Epithelial cell of proximal tubule (primary cell): ENCODE data around the gene IQCB1. TPM values are rescaled to one million over a fixed set of nuclear protein-coding genes. Genes with fewer than 3 reads are reported as not detected.

Experiments used
- DNase-seq: peaks from one replicate; pipeline ENCODE4 v3.0.0-alpha.2; 2011; ENCODE audit warnings: low read depth
- H3K4me3 ChIP-seq: 2 replicates; pipeline ENCODE4 v1.5.1; 2011; ENCODE audit warnings: low read depth, mild to moderate bottlenecking, low read length
- total RNA-seq: library from RNA; depleted of rRNA; stranded (reverse); fragments of >200 nt; gene quantifications from 2 replicates; pipeline ENCODE4 v1.2.3, GENCODE V29; 2015
- TF ChIP-seq, protein P1 (sequence below): conservative IDR thresholded peaks from 2 replicates; pipeline ENCODE4 v1.5.1; 2012; ENCODE audit warnings: low read depth, mild to moderate bottlenecking, low read length

The IQCB1 gene
- total RNA-seq, 1 donor from 2014 or later: 19.5 TPM

DNA sequence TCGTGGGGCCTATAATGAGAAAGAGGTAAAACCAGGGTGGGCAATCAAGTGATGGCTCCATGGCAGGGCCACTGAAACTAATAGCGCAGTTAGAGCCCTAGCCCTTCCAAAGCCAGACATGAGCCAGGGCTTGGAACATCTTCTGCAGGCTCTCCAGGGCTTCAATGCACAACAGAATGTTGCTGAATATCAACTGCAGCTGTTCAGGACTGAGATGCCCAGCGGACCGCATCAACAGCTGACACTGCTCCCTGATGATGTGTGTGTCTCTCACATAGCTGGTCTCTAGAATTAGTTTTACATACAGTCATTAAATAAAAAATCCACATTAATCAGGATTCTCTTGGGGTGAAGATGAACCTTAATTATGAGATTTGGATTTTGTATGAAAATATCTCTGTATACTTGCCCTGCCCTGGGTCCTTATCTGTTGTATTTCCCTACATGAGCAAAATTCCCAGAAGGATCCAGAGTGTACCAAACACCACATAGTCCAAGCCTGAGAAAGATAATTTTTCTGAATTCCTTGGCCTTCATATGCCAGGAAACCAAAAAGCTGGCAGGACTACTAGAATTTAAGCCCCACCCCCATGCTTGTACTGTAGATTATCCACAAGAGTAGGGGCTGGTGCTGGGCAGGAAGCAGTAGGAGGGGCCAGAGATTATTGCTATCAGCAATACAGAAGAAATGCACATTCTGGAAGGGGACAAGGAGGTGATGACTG lies 77.6 kb downstream of the IQCB1 start:
- no peak overlapping the region for H3K4me3 ChIP-seq
- DNase-seq: no peak
- TF ChIP-seq, protein P1, sequence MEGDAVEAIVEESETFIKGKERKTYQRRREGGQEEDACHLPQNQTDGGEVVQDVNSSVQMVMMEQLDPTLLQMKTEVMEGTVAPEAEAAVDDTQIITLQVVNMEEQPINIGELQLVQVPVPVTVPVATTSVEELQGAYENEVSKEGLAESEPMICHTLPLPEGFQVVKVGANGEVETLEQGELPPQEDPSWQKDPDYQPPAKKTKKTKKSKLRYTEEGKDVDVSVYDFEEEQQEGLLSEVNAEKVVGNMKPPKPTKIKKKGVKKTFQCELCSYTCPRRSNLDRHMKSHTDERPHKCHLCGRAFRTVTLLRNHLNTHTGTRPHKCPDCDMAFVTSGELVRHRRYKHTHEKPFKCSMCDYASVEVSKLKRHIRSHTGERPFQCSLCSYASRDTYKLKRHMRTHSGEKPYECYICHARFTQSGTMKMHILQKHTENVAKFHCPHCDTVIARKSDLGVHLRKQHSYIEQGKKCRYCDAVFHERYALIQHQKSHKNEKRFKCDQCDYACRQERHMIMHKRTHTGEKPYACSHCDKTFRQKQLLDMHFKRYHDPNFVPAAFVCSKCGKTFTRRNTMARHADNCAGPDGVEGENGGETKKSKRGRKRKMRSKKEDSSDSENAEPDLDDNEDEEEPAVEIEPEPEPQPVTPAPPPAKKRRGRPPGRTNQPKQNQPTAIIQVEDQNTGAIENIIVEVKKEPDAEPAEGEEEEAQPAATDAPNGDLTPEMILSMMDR: no peak

DNA sequence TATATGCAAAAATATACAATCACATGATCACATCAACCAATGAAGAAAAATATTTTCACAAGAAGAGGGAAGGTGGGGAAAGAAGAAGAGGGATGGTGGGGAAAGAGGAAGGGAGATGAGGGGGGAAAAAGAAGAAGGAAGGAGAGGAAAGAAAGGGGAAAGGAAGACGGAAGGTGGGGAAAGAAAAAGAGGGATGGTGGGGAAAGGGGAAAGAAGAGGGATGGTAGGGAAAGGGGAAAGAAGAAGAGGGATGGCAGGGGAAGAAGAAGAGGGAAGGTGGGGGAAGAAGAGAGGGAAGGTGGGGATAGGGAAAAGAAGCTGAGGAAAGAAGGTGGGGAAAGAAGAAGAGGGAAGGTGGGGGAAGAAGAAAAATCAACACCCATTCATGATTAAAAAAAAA lies 82.1 kb downstream of the IQCB1 start:
- no peak overlapping the region for H3K4me3 ChIP-seq
- DNase-seq: no peak
- TF ChIP-seq, protein P1: no peak

DNA sequence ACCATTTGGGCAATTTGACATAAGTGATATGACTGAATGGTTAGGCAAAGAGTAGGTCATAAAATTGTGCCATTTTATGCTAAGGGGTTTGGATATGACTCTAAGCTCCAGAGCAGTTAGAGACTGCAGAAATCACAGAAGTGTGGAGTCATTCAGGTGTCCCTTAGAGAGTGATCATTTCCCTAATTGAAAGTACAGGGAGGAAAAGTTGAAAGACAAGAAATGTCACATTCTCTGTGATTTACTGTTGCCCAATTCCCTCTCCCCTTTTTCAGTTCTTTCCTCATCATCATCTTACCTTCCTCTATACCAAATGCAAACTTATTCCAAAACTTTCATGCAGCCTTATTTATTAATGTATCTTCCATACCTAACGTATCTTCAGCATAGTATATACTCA lies 82.6 kb downstream of the IQCB1 start:
- TF ChIP-seq, protein P1: no peak
- DNase-seq: no peak
- H3K4me3 ChIP-seq: no peak overlapping the region

DNA sequence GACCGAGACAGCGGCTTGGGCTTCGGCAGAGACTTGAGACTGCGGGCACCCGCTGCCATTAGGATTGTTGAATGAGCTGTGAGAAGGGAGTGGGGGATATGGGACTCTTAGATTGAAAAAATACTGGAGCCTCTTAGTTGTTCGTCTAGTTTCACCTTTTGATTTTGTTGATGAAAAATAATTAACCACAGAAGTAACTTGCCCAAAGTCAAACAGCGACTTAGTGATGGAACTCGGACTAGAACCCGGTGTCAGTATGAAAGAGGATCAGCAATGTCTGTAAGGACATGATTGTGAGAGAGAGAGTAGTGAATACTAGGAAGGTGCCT lies 84.8 kb downstream of the IQCB1 start:
- DNase-seq: no peak
- peak overlapping the region; percentile 88 for H3K4me3 ChIP-seq
- TF ChIP-seq, protein P1: no peak

DNA sequence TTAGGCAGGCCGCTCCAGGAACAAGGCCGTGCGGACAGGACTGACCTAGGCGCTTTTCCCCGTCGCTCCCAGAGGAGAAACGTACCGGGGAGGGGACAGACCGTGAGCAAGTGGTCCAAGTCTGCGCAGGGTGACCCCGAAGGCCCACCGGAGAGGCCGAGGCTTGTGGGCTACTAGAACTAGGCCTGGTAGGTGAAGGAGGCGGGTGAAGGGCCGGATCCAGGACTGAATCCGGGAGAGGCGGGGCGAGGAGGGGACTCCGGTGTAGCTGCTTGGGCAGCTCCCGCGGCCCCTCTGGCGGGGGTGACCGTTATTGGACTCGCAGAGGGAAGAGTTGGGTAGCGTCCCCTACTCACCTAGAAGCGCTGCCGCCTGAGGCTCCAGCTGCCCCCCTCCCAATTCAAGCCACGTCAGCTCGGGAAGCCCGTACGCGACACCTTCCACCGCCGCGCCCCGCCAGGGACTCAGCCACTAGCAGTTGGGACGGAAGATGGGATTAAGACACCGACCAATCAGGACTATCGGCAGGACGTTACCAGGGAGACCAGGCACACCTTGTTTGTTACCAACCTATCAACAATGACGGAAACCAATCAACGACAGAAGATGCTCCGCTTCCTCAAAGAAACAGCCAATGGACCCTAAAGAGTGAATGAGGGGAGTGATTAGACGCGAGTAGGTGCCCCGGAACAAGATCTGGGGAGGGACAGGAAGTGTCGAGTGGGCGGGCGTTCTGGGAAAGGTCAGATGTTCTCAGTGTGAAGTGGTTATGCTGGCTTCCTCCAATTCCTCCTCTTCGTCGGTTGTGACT lies 85.4 kb downstream of the IQCB1 start, which contains the start of gene GOLGB1:
GOLGB1 (minus strand) TSS at position 466 of the 811 bp plus-strand sequence. CDS start 18,770 bp downstream, outside the sequence.
- TF ChIP-seq, protein P1: no peak
- peak within 1 kb of the TSS; percentile 88 for H3K4me3 ChIP-seq
- peak; percentile 100 for DNase-seq

DNA sequence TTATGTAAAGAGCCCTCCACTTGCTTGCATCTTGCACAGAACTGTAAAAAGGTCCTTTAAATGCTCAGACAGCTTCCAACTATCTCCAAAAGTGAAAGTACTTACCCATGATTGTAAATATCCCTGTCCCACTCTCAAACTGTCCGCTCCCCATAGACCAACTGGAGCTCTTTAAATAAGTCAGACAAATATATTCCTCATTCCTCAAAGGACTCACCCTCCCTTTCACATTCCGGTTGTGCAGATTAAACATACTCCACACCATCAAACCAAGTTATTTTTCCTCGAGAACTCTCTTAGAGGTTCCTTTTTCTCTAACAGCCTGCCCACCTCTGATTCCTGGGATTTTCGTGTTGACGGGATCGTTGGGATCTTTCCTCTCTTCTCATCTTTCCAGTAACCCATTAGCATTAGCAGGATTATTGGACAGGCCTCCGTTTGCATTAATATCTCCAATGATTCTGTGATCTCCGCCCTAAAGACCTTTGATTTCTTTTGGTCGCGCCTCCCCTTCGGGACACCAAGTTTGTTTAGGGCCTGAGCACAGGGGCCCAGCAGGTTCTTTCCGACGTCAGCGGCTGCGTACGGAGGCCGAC lies 86.1 kb downstream of the IQCB1 start:
- DNase-seq: no peak
- TF ChIP-seq, protein P1: no peak
- H3K4me3 ChIP-seq: peak overlapping the region; percentile 88
